H1 (cell line): ENCODE measurements around the gene PROSER1. TPM values are rescaled to one million over a fixed set of nuclear protein-coding genes. Genes with fewer than 3 reads are reported as not detected.

Source experiments
- BACH1 ChIP-seq: IDR thresholded peaks from 2 replicates; pipeline ENCODE4 v1.6.1; 2012; ENCODE audit warnings: low read length, improper control_type of control experiment
- BRCA1 ChIP-seq: IDR thresholded peaks from 2 replicates; pipeline ENCODE4 v1.6.1; 2012; ENCODE audit warnings: low read depth, low read length, improper control_type of control experiment
- CBX8 ChIP-seq: fragments of 300-800, 300-1000 bp; sonication (generic); IDR thresholded peaks from 2 replicates; pipeline ENCODE4 v1.7.1; 2016; ENCODE audit warnings: low read depth, low read length, borderline replicate concordance
- RBBP5 ChIP-seq: IDR thresholded peaks from 2 replicates; pipeline ENCODE4 v1.7.1; 2012; ENCODE audit warnings: low read depth, mild to moderate bottlenecking, inconsistent platforms, low read length, moderate library complexity, borderline replicate concordance
- SP4 ChIP-seq: IDR thresholded peaks from 2 replicates; pipeline ENCODE4 v1.6.1; 2012; ENCODE audit warnings: low read length, inconsistent platforms
- SRF ChIP-seq: IDR thresholded peaks from 2 replicates; pipeline ENCODE4 v1.6.1; 2011; ENCODE audit warnings: mild to moderate bottlenecking, low read depth, low read length, moderate library complexity
- polyA plus RNA-seq, 7 experiments: library from polyadenylated mRNA; depleted of rRNA in 3 of 7; stranded (reverse) in 5 of 7; unstranded in 2 of 7; fragments of >200 nt in 5 of 7; fragments of 200-250 nt in 2 of 7; gene quantifications; 1 replicate in 5 of 7; 2 replicates in 1 of 7; 4 replicates in 1 of 7; pipeline versions ENCODE4 v1.2.1 to v1.2.3, GENCODE V29; 2011 to 2013; ENCODE audit warnings: missing spikeins in 2 of 7, mixed read lengths in 2 of 7
- total RNA-seq: library from RNA; stranded (reverse); fragmentation: NEBNext Ultra II Directional; extraction: Animal tissue kit (Norgen Biotek cat#: 25700); gene quantifications from 2 replicates; pipeline ENCODE4 v1.2.1, GENCODE V29; 2021

PROSER1 gene
- total and polyA plus RNA-seq, 2 of the 8 experiments (the other 6 are each of a cell fraction or from before 2014, with no cell fraction given) = 99.2 to 116 TPM

DNA sequence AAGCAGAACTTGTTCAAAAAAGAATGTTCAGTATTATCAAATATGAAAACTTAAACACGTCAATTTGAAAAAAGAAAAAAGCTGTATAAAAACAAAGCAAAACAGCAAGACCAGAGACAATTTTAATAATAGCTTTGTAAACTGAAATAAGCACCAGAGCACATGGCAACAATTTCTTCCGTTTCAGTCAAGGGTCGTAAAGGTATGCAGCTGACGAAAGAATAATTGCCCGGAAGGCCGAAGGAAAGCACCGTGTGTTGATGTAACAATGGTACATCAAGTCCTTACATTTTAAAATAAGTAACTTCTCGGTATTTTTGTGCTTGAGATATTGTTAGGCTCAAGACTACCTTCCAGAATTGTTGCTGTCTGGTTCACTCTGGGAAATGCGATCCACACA lies 1.7 kb downstream of the PROSER1 start (continued):
- no peak for TF ChIP-seq CBX8
- TF ChIP-seq SP4 = no peak
- no peak for TF ChIP-seq RBBP5
- TF ChIP-seq SRF = no peak
- TF ChIP-seq BACH1 = no peak
- TF ChIP-seq BRCA1 = no peak
